Measurements from ENCODE around the gene MYRIP.
A peak's percentile ranks its signal among the peaks of the same experiment; 100 is the strongest.

Gene MYRIP

GRCh38 chr3:40192628-40193027 is 383.2 kb downstream of the MYRIP start:
- DNase-seq = no peak

- no peak for DNase-seq
Observed at GRCh38 chr3:40196966-40197365, 387.6 kb downstream of the MYRIP start.

- peak in 1 of 2 donors; percentile 4 for DNase-seq
Observed at GRCh38 chr3:40200692-40201316, 391.4 kb downstream of the MYRIP start.

- no peak for DNase-seq
Observed at GRCh38 chr3:40201770-40202169, 392.4 kb downstream of the MYRIP start.

GRCh38 chr3:40206522-40206921 is 397.1 kb downstream of the MYRIP start:
- no peak for DNase-seq

DNA sequence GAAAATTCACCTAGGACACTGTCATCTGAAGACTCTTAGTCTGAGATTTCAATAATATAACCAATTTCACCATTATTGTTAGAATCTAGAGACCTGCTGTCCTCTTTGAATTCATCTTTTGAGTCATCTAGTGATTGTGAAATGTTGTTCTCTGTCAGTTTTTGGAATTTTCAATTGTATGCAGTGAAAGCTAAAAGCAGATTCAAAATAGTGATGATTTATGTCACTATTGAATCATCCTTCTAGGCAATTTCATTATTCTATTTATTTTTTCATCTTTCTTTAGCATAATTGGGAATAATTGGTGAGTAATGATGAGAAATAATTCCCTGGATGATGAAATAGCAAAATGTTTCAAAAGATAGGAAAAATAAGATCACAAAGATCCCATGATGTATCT is 398.4 kb downstream of the MYRIP start:
- no peak for DNase-seq

- DNase-seq = no peak
Observed at GRCh38 chr3:40208251-40208650, 398.8 kb downstream of the MYRIP start.

DNA sequence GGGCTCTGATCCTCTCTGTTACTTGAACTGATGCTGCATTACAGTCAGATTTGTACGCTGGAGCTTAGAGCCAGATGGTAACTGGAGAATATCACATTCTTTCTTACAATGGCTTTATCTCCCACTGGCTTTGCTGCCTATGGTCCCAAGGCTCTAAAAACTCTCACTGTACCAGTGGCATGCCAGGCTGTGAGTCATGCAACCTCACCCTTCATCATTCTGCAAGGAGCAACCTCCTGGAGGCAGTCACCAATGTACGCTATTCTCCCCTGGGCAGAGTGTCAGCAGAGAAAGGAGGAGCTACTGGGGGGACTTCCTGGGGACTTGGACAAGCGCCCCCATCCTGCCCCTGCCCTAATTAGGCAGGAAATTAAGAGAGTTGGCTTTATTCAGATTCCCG is 402.2 kb downstream of the MYRIP start:
- DNase-seq = no peak

- no peak for DNase-seq
Observed at GRCh38 chr3:40213556-40213955, 404.1 kb downstream of the MYRIP start.

DNA sequence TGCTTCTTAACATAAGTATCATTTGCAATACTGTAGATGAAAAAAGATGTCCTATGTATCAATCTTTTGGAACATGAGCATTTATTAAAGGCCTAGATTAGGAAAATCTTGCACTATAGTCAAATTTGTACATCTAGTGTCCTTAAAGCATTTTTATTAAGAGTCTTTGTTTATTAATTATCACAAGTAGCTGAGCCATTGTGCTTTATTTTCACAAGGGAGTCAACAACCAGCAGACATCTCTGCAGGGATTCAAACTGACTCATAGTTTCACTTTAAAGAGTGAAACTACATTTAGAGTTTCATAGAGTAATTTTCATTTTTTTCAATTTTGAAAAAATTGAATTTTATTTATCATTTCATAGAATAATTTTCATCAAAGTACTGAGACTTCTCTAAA is 405.6 kb downstream of the MYRIP start:
- DNase-seq = no peak

DNA sequence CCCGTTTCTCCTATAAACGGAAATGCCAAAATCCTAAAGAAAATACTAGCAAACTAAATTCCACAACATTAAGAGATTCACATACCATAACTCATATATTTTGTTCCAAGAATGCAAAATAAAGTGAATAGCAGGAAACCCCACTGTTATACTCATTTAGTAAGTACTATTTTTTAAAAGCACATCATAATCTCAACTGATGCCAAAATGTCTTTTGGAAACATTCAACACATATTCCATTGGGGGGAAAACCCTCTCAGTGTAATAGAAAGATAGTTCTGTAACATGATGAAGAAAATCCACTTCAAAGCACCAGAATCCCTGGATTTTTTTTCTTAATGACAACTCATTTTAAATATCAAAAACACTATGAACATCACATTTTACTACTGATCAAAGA is 407.1 kb downstream of the MYRIP start:
- no peak for DNase-seq

- DNase-seq = no peak
Observed at GRCh38 chr3:40223856-40224255, 414.4 kb downstream of the MYRIP start.

GRCh38 chr3:40224796-40225515 is 415.5 kb downstream of the MYRIP start:
- no peak for DNase-seq

GRCh38 chr3:40226636-40227035 is 417.2 kb downstream of the MYRIP start:
- DNase-seq = no peak

DNA sequence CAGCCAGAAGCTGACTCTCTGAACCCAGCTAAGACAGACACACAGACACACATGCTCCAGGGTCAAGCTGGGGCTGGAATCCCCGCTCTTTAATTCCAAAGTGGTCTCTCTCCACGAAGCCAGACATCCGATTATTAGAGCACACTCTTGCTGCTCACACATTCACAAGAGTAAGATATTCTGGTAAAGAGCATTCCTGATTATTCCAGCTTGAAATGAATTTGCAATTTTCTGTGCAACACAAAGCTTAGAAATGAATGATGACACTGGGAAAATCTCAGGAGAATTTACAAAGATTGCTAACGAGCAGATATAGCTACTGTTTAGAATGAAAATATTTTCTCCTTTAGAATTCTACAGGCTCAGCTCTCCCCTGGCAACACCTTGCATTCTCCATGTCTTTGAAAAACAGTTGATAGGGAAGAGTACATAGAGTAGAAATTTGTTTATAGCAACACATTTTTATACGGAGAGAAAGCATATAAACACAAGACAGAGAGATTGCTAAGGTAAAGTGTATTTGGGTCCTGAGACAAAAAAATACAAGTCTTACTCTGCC is 419.5 kb downstream of the MYRIP start:
- no peak for DNase-seq

GRCh38 chr3:40229386-40229785 is 420.0 kb downstream of the MYRIP start:
- no peak for DNase-seq

- DNase-seq = no peak
Observed at GRCh38 chr3:40229963-40230362, 420.6 kb downstream of the MYRIP start.

DNA sequence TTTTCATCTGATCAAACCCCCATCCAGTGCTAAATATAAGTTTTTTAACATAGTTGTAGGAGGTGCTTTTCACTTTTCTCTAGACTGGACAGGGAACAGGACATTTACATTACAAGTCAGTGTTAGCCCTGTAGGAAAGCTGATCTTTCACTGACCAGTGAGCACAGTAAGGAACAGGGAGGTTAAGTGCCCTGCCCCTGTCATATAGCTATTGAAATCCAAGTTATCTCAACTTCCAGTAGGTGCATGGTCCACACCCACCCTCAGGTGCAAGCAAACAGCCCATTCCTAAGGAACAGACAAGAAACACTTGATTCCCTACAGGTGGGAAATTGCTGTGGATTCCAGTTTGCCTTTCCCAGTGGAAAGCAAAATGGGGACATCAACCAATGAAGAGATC is 421.0 kb downstream of the MYRIP start:
- no peak for DNase-seq

GRCh38 chr3:40232626-40233025 is 423.2 kb downstream of the MYRIP start:
- no peak for DNase-seq

DNA sequence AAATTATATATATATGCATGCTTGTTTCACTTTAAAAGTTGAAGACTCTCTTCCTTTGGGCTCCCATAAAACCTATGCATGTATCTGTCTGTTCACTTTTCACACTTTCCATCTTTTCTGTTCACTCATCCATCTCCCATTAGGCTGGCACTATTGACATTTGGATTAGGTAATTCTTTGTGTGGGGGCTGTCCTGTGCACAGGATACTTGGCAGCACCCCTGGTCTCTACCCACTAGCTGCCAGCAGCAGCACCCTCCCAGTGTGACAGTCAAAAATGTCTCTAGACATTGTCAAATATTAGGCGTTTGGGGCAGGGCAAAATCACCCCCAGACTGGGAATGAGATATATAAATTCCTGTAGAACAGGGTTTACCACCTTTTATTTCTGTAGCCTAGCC is 427.8 kb downstream of the MYRIP start:
- no peak for DNase-seq

DNA sequence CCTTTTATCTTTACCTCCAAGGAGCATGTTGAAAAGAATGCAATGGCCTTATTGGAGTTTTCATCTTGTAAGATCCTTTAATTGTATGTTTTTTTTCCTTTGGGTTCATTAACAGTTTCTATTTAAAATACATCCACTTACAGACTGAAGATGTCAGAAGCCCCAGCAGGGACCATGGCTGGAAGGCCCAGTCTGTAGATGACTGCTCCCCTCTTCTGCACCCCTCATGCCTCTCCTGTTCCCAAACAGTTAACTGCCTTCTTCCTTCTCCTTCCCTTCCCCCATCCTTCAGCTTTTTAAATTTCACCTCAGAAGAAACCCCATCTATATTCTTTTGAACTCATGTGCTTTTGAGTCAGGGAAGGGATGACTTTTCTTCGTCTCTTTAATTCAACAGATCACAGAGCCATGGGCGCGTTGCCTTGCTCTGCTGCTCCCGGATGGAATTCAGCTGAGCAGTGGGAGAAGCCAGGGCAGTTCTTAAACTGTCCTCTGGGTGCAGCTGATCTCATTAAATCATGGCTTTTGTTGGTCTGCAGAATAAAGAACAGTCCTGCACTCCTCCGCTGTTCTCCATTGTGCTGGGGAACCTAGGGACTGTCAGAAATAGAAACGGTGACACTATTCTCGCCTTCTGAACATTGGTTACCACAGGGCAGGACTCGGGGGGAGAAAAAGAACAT is 428.6 kb downstream of the MYRIP start:
- no peak for DNase-seq

- DNase-seq = no peak
Observed at GRCh38 chr3:40240921-40241320, 431.5 kb downstream of the MYRIP start.

- DNase-seq = no peak
Observed at GRCh38 chr3:40242216-40242615, 432.8 kb downstream of the MYRIP start.

DNA sequence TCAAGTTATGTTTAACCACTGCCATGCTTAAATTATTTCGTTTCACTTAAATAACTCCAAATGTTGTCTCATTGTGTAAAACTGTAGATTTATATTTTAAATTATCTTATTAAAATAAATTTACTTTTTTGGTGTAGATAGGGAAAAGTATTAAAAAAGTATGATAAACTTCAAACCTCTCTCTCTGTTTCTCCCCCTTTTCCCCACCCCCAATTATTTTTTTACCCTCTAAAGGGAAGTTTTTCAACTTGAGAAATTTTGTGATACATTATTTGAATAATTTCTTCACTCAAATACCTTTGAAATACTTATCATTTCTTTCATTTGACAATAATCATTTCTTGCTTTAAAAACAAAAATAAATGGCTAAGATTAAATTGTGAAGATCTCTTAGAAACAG is 433.2 kb downstream of the MYRIP start:
- no peak for DNase-seq
